ENCODE results near the gene PLK3.
"Not testable (repeated sequence)": the region's sequence is repeated elsewhere in the genome, so short reads cannot be mapped to it uniquely, and the experiment has no call there.

Gene PLK3

GRCh38 chr1:44788120-44788860 is 11.9 kb upstream of the PLK3 start, which contains the start of gene BEST4:
TSS of gene BEST4 (minus strand) at chr1:44788170. CDS start at chr1:44787705, 465 bp downstream.
- H3K4me3 ChIP-seq (ENCODE audit: low read length) = no peak within 1 kb of the TSS
- no peak for DNase-seq (ENCODE audit: low read depth)
- no peak for TF ChIP-seq CTCF (conservative IDR thresholded peaks at IDR 0.05; ENCODE audit: low read length)

DNA sequence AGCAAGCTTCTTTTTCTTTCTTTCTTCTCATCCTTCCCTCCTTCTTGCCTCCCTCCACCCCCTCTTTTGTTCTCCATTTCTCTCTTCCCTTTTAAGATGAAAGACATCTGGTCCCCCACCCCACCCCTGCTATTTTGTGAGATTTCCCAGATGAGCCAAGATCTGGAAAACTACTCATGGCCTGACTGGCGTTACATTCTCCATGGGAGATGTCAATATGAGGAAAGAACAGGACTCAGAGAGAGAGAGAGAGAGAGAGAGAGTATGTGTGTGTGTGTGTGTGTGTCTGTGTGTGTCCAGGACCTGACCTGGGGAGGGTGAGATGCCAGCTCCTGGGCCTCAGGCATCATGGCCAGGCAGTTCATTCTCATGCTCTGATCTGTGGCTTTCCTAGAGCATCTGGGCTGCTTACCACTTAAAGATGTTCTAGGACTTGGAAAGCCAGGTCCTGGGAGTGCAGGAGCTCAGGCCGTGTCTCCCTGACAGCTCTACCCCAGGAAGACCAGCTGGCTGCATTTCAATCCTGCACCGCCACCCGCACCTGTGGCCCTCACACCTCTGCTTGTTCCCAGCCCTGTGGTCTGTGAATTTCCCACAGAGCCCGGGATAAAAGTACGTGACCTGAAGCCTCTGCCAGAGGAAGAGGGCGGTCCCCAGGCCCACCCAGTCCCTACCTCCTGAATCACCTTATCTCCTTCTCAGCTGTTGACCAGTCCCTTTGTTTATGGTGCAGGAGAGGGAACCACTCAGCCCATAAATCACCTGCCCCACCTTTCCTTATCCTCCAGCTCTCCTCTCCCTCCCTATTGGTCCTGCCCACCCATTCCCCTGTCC is 9.0 kb upstream of the PLK3 start:
- DNase-seq (ENCODE audit: low read depth) = no peak
- no peak overlapping the region for H3K4me3 ChIP-seq (ENCODE audit: low read length)
- no peak for TF ChIP-seq CTCF (conservative IDR thresholded peaks at IDR 0.05; ENCODE audit: low read length)

- DNase-seq (ENCODE audit: low read depth) = no peak
- no peak overlapping the region for H3K4me3 ChIP-seq (ENCODE audit: low read length)
- no peak for TF ChIP-seq CTCF (conservative IDR thresholded peaks at IDR 0.05; ENCODE audit: low read length)
Observed at GRCh38 chr1:44792736-44793502, 7.3 kb upstream of the PLK3 start.

- not testable (repeated sequence) for H3K4me3 ChIP-seq (ENCODE audit: low read length); DNase-seq (ENCODE audit: low read depth)
Observed at GRCh38 chr1:44797886-44798285, 2.3 kb upstream of the PLK3 start.

DNA sequence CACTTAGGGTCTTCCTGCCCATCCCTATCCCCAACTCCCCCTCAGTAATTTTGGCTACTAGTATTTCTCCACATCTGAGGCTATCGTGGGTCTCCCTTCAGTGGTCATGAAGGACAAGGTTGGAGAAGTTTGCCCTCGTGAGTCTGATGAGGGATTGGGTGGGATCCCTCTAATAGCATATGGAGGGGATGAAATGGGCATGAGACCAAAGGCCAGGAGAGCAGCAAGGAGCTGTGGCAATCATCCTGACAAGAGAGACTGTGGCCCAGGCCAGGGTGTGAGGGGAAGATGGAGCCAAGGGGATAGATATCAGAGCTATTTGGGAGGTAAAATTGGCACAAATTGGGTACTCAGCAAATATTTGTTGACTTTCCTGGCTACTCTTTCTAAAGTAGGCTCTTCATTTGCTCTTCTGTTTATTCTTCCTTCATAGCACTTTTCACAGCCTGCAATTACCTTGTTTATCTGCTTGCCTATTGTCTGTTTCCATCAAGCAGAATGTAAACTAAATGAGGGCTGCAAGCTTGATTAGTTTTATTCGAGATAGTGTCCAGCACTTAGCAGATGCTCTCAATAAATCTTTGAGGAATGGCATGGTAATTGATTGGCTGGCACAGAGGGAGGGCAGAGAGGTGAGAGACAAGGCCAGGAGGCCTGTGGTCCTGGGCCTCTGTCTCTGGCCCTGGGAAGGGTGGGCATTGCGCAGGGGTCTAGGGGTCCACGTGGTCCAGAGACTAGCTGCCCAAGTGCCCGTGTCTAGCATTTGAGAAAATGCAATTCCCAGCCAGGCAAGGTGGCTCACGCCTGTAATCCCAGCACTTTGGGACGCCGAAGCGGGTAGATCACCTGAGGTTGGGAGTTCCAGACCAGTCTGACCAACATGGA is 1.5 kb upstream of the PLK3 start:
- no peak for DNase-seq (ENCODE audit: low read depth)
- TF ChIP-seq CTCF (conservative IDR thresholded peaks at IDR 0.05; ENCODE audit: low read length) = no peak
- H3K4me3 ChIP-seq (ENCODE audit: low read length) = no peak overlapping the region

DNA sequence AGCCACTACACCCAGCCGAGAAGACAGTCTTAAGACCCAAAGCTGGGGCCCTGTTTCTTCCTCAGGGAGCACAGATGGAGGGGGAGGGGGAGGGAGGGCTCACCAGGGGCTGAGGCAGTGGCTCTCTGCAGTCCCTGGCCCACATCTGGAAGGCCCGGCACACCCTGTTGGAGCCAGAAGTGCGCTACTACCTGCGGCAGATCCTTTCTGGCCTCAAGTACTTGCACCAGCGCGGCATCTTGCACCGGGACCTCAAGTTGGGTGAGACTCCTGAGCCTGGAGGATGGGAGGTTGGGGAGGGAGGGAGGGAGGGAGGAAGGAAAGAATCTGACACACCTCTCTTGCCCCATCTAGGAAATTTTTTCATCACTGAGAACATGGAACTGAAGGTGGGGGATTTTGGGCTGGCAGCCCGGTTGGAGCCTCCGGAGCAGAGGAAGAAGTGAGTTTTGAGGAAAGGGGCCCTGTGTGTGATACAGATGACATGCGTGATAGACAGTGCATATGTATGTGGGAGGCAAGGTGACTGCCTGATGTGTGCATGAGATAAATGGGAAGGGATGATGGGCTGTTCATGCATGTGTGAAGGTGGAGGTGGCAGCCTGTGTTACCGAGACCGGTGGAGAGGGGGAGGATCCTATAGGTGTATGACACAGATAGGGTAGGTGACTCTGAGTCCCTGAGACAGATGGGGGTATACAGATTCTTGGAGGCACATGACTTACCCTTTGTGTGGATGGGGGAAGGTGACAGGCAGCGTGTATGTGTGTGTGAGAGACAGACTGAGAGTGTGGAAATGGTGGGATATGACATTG is 1.5 kb downstream of the PLK3 start:
- DNase-seq (ENCODE audit: low read depth) = no peak
- peak overlapping the region; percentile 83 for H3K4me3 ChIP-seq (ENCODE audit: low read length)
- TF ChIP-seq CTCF (conservative IDR thresholded peaks at IDR 0.05; ENCODE audit: low read length) = no peak

All from AG10803 (cell line).